ENCODE results near the gene IPCEF1. TPM values are rescaled to one million over a fixed set of nuclear protein-coding genes. Genes with fewer than 3 reads are reported as not detected.

IPCEF1 gene
- total RNA-seq, 1 experiment from 2014 or later = 0.54 TPM

- DNase-seq (ENCODE audit: low spot score) = no peak
These were observed 14.7 kb upstream of the IPCEF1 start for GRCh38 chr6:154371281-154371680.

- DNase-seq (ENCODE audit: low spot score) = peak; percentile 43
These were observed 13.9 kb upstream of the IPCEF1 start for GRCh38 chr6:154370545-154370944.

GRCh38 chr6:154367839-154368695 is 11.5 kb upstream of the IPCEF1 start:
- no peak for DNase-seq (ENCODE audit: low spot score)

DNA sequence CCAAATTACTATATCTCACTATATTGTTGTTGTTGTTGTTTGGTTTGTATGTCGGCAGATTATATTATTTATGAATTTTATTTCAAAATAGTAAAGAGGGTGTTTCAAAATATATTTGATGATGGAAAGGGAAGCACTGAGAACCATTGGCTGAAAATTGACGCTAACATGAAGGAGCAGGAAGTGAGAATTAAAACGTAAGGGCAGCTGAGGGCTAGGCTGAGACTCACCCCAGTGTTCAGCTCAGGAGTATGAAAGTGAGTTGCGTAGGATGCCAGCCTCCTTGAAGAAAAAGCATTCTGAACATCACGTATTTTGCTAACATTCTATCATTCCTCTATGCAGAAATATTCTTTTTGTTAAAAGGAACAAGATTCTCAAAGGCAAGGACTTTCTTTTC is 10.7 kb upstream of the IPCEF1 start:
- no peak for DNase-seq (ENCODE audit: low spot score)

DNA sequence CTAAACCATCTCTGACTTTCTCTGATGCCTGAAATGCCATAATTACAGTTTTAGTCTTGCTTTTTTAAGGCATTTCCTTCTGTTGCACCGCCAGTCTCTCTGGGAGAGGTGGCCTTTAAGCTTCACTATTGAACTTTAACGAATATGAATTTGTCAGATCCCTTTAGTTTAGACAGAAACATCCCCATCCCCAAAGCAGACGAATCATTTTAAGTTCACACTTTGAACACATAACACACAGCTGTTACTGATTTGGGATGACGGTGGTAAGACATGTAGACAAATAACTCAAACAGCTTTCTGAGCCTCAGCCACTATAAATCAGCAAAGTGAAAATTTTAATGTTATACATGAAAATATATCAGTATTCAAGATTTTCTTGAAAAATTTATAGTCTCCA is 7.2 kb upstream of the IPCEF1 start:
- DNase-seq (ENCODE audit: low spot score) = no peak

GRCh38 chr6:154361476-154361875 is 4.9 kb upstream of the IPCEF1 start:
- no peak for DNase-seq (ENCODE audit: low spot score)

DNA sequence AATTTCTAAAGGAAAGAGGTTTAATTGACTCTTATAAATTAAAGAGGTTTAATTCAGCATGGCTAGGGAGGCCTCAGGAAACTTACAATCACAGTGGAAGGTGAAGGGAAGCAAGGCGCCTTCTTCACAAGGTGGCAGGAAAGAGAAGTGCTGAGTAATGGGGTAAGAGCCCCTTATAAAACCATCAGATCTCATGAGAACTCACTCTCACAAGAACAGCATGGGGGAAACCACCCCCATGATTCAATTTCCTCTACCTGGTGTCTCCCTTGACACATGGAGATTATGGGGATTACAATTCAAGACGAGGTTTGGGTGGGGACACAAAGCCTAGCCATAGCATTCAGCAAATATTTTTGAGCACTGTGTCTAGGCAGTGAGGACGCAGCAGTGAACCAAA is 3.9 kb upstream of the IPCEF1 start:
- DNase-seq (ENCODE audit: low spot score) = no peak

- DNase-seq (ENCODE audit: low spot score) = no peak
These were observed 3.1 kb upstream of the IPCEF1 start for GRCh38 chr6:154359679-154360078.

DNA sequence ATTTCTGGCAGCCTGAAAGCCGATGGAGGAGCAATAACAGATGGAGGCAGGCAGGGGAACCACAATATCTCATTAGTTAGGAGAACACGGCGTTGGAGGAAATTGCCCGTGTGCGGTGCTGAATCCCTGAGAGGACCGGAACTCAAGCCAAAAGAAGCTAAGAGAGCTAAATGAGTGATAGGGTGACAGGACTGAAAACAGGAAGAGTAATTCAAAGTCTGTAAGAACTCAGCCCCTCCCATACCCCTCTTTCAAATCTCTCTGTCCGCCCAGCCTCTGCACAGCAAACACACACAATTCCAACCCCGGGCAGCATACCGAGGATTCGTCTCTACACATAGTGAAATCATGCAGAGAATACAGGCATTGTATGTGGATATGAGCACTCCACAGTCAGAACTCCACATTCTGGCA is 2.6 kb upstream of the IPCEF1 start:
- no peak for DNase-seq (ENCODE audit: low spot score)

DNA sequence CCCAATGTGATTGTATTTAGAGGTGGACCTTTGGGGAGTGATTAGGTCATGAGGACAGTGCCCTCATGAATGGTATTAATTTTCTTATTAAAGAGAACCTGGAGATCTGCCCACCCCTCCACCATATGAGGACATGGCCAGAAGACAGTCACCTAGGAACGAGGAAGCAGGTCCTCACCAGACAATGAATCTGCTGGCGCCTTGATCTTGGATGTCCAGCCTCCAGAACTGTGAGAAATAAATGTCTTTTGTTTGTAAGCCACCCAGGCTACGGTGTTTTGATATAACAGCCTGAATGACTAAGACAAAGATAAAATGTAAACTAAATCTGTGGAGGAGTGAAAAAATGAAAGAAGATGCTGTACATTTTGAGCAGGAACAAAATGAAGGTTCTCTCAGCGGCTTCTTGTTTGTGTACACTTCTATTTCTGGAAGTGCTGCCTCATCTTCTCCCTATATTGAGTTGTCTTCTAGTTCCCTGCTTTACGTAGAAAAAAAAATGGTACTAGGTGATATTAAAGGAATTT is 1.5 kb upstream of the IPCEF1 start:
- DNase-seq (ENCODE audit: low spot score) = no peak

DNA sequence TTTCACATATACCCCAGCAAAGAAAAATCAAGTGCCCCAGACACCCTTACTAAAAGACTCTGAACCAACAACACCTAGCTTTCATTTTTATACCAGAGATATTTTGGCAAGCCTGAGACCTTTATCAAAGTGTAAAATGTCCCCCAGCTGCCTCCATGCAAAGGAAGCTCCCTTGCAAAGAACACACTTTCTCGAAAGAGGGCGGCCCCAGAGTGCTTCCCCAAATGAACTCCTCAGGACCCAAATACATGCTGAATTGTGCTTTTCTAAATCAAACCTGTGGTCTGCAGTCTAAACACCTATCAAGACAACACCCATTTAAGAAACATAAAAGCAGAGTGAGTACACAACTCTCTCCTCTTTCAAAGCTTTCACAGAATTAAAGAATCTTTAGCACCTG is 490 bp downstream of the IPCEF1 start:
- DNase-seq (ENCODE audit: low spot score) = no peak

DNA sequence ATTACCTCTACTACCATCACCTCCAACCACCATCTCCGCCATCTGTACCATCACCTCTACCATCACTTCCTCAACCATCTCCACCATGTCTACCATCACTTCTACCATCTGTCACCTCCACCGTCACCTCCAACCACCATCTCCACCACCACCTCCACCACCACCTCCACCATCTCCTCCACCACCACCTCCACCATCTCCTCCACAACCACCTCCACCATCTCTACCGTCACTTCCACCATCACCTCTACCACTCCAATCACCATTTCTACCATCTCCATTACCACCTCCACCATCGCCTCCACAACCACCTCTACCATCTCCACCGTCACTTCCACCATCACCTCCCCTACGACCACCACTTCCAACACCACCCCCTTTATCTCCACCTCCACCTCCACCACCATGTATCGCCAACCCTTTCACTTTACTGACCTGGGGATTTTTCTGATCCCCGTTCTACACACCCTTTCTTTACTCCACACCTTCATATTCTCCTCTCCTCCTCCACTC is 2.3 kb downstream of the IPCEF1 start:
- DNase-seq (ENCODE audit: low spot score) = no peak

DNA sequence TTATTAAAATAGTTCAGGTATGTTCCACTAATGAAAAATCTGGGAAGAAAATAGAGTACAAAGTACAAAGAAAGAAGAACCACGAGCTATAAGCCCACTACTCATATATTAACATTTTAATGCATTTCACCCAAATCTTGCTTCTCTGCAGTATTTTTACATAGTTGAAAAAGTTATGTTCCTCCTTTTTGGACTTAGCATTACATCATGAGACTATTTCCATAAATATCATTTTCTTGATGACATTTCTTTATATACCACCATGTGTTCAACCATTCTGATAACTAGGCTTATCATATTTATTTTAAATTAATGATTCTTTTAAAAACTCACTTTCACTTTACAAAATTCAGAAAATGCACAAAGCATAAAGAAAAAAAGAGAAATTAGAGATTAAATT is 3.0 kb downstream of the IPCEF1 start:
- DNase-seq (ENCODE audit: low spot score) = no peak

DNA sequence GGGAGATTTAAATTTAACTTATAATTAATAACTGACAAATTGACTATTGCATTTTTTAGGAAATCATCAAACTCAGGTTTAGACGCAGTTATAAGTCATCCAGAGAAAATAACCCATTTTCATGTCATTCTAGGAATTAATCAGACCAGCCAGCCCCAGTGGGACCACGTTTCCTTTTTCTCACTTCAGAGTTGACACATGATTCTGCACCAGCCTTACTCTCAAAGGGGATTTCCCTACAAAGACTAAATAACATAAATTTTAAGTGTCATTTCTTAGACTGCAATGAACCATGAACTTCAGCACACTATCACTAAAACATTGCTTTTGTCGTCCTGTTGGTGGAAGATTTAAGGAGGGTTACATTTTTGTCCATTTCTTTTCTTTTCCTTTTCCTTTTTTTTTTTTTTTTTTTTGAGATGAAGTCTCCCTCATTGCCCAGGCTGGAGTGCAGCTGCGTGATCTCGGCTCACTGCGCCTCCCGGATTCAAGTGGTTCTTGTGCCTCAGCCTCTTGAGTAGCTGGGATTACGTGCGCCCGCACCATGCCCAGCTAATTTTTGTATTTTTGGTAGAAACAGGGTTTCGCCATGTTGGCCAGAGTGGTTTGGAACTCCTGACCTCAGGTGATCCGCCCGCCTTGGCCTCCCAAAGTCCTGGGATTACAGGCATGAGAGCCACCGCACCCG is 3.6 kb downstream of the IPCEF1 start:
- no peak for DNase-seq (ENCODE audit: low spot score)

DNA sequence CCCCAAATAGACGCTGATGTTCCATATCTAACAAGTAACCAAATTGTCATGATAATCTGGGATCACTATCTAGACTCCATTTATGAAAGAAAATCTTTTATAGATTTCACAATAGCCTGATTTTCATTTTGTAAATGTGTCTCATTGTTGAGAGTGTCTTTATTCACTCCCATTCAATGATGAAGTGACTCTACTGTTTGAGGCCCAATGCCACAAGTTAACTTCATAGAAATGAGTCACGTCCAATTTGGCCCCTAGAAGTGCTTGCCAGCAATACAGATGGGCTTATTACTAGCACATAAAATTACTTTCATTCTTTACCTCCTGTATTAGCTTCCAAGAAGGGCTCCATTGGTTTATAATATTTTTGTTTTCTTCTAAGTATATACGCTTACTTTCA is 6.3 kb downstream of the IPCEF1 start:
- DNase-seq (ENCODE audit: low spot score) = no peak

GRCh38 chr6:154347981-154348380 is 8.6 kb downstream of the IPCEF1 start:
- DNase-seq (ENCODE audit: low spot score) = no peak

DNA sequence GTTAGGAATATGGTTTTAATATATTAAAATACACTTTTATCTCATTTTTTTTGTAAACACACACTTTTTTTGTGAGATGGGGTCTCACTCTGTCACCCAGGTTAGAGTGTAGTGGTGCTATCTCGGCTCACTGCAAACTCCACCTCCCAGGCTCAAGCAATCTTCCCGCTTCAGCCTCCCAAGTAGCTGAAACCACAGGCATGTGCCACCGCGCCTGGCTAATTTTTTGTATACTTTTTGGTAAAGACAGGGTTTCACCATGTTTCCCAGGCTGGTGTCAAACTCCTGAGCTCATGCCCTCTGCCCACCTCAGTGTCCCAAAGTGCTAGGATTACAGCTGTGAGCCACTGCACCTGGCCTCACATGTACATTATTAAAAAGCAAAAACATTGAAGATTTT is 10.8 kb downstream of the IPCEF1 start:
- DNase-seq (ENCODE audit: low spot score) = peak; percentile 30

GRCh38 chr6:154343473-154344308 is 12.9 kb downstream of the IPCEF1 start:
- peak; percentile 25 for DNase-seq (ENCODE audit: low spot score)

- no peak for DNase-seq (ENCODE audit: low spot score)
These were observed 14.7 kb downstream of the IPCEF1 start for GRCh38 chr6:154341871-154342270.

GRCh38 chr6:154341336-154341735 is 15.3 kb downstream of the IPCEF1 start:
- DNase-seq (ENCODE audit: low spot score) = no peak

DNA sequence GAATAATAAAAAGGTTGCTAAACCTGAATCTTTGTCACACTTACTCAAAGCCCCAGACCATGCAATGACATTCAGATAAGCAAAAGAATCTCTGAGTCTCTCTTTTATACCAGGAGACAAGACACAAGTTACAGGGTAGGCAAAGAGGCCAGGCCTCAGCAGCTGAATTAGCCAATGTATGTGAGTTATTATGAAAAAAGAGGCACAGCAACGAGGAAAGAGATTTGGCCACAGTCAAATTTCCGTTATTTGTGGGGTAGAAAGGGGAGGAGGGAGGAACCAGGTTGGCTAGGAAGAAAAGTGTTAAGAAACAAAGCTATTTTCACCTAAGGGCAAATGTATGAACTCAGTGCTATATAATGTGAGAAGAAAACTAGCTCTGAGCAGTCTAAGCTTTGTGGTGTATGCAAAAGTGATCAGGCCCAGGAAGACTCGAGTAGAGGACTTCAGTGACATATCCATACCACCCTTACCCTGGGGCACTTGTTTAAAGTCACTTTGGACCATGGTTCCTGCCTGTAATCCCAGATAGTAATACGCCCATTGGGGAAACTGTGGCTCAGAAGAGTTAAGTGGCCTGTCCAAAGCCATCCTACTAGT is 19.1 kb downstream of the IPCEF1 start:
- no peak for DNase-seq (ENCODE audit: low spot score)

Data from H4 (cell line).